ENCODE data around the gene TMEM17. TPM values are rescaled to one million over a fixed set of nuclear protein-coding genes. Genes with fewer than 3 reads are reported as not detected.

The TMEM17 gene
- total and polyA plus RNA-seq, 2 of the 13 experiments (the other 11 are each of a cell fraction or from before 2014, with no cell fraction given): 0.22 to 0.50 TPM

GRCh38 chr2:62540408-62541168 is 34.6 kb upstream of the TMEM17 start (continued):
- TF ChIP-seq E2F2 (CRISPR knock-in tag; IDR thresholded peaks at IDR 0.05; ENCODE audit: borderline replicate concordance) (no peak), THRA (CRISPR knock-in tag; IDR thresholded peaks at IDR 0.05; ENCODE audit: borderline replicate concordance) (peak; percentile 66; the same call in 1 of the 2 replicates), TBL1XR1 (IDR thresholded peaks at IDR 0.05; ENCODE audit: borderline replicate concordance, low read length, partially characterized antibody) (no peak), NCOR1 (IDR thresholded peaks at IDR 0.05; ENCODE audit: borderline replicate concordance, low read length) (peak; percentile 66; the same call in 1 of the 2 replicates), ZBTB49 (CRISPR knock-in tag; IDR thresholded peaks at IDR 0.05; ENCODE audit: borderline replicate concordance) (no peak), SMARCC2 (IDR thresholded peaks at IDR 0.05) (no peak), GABPB1 (CRISPR knock-in tag; IDR thresholded peaks at IDR 0.05) (no peak; the same call in 1 of the 2 replicates), ZBTB44 (CRISPR knock-in tag; IDR thresholded peaks at IDR 0.05) (no peak), ATF3 (CRISPR knock-in tag; IDR thresholded peaks at IDR 0.05) (no peak), PHB2 (IDR thresholded peaks at IDR 0.05; ENCODE audit: partially characterized antibody) (no peak), CREB1 (IDR thresholded peaks at IDR 0.05) (no peak), CREB1 (CRISPR knock-in tag; IDR thresholded peaks at IDR 0.05) (peak; percentile 74), TOPORS (CRISPR knock-in tag; IDR thresholded peaks at IDR 0.05) (no peak), ZNF468 (CRISPR knock-in tag; IDR thresholded peaks at IDR 0.05) (no peak), ZNF768 (CRISPR knock-in tag; IDR thresholded peaks at IDR 0.05) (no peak), ZNF598 (CRISPR knock-in tag; IDR thresholded peaks at IDR 0.05; ENCODE audit: borderline replicate concordance) (no peak)
